GM23248 (cell line): ENCODE measurements around the gene SEMA3C. TPM values are rescaled to one million over a fixed set of nuclear protein-coding genes. Genes with fewer than 3 reads are reported as not detected.

ENCODE experiments used
- DNase-seq: peaks from one replicate; pipeline ENCODE4 v3.0.0-alpha.2; 2015
- H2AFZ ChIP-seq: fragments of 200-600 bp; sonication (generic); 2 replicates; pipeline ENCODE4 v1.6.1; 2016; ENCODE audit warnings: antibody characterized with exemption
- H3F3A ChIP-seq: fragments of 200-600 bp; sonication (generic); 2 replicates; pipeline ENCODE4 v1.6.1; 2016; ENCODE audit warnings: mild to moderate bottlenecking, antibody characterized with exemption, mixed run types; ENCODE audit not compliant: insufficient read depth
- H3K27ac ChIP-seq: fragments of 200-600 bp; sonication (generic); 2 replicates; pipeline ENCODE4 v1.5.1; 2016; ENCODE audit warnings: mild to moderate bottlenecking
- H3K27me3 ChIP-seq: fragments of 200-600 bp; sonication (generic); replicated peaks from 2 replicates; pipeline ENCODE4 v1.6.1; 2016; ENCODE audit warnings: mild to moderate bottlenecking; ENCODE audit not compliant: insufficient read depth
- H3K36me3 ChIP-seq: fragments of 200-600 bp; sonication (generic); 2 replicates; pipeline ENCODE4 v1.6.1; 2016; ENCODE audit warnings: low read depth, mild to moderate bottlenecking
- H3K4me1 ChIP-seq: fragments of 200-600 bp; sonication (generic); 2 replicates; pipeline ENCODE4 v1.6.1; 2016; ENCODE audit warnings: mild to moderate bottlenecking; ENCODE audit not compliant: insufficient read depth
- H3K4me2 ChIP-seq: fragments of 200-600 bp; sonication (generic); one replicate; pipeline ENCODE4 v1.6.1; 2016; ENCODE audit warnings: mild to moderate bottlenecking; ENCODE audit not compliant: unreplicated experiment
- H3K4me3 ChIP-seq: fragments of 200-600 bp; sonication (generic); 2 replicates; pipeline ENCODE4 v1.5.1; 2016; ENCODE audit warnings: mild to moderate bottlenecking
- H3K79me2 ChIP-seq: fragments of 200-600 bp; sonication (generic); 2 replicates; pipeline ENCODE4 v1.6.1; 2016; ENCODE audit warnings: mild to moderate bottlenecking; ENCODE audit not compliant: insufficient read depth
- H3K9ac ChIP-seq: fragments of 200-600 bp; sonication (generic); 2 replicates; pipeline ENCODE4 v1.6.1; 2016; ENCODE audit warnings: mild to moderate bottlenecking
- H3K9me2 ChIP-seq: fragments of 200-600 bp; sonication (generic); 2 replicates; pipeline ENCODE4 v1.6.1; 2016; ENCODE audit warnings: mixed run types, mild to moderate bottlenecking, moderate library complexity; ENCODE audit not compliant: insufficient read depth
- H3K9me3 ChIP-seq: fragments of 200-600 bp; sonication (generic); one replicate; pipeline ENCODE4 v1.6.1; 2017; ENCODE audit warnings: low read depth
- H4K20me1 ChIP-seq: fragments of 200-600 bp; sonication (generic); 2 replicates; pipeline ENCODE4 v1.6.0; 2016; ENCODE audit not compliant: insufficient read depth
- EZH2 ChIP-seq: fragments of 200-600 bp; sonication (generic); IDR thresholded peaks from 2 replicates; pipeline ENCODE4 v1.6.1; 2018; ENCODE audit warnings: antibody characterized with exemption, mild to moderate bottlenecking; ENCODE audit not compliant: insufficient read depth, poor library complexity, severe bottlenecking
- EZH2phosphoT487 ChIP-seq: fragments of 200-600 bp; sonication (generic); IDR thresholded peaks from 2 replicates; pipeline ENCODE4 v1.6.1; 2018; ENCODE audit warnings: antibody characterized with exemption, moderate library complexity, mild to moderate bottlenecking, low read depth; ENCODE audit not compliant: insufficient read depth
- WGBS, 2 experiments: methylation state at CpG; one replicate each; pipeline ENCODE4 v1.1.6; 2015 to 2017; ENCODE audit warnings: low lambda C conversion rate in 2 of 2, low coverage in 1 of 2; ENCODE audit errors: missing lambda C conversion rate in 2 of 2; 5-methylcytosine and 5-hydroxymethylcytosine counted together
- in situ Hi-C: fragments of 300-500 bp; cut with MboI; formaldehyde crosslinking; loops from 2 replicates; pipeline ENCODE4 v1.15.0; 2020
- polyA plus RNA-seq: library from polyadenylated mRNA; unstranded; fragments of >200 nt; fragmentation: Nextera tagmentation; extraction: Ambion mirVana; gene quantifications from 2 replicates; pipeline ENCODE4 v1.2.1, GENCODE V29; 2016
- total RNA-seq: library from RNA; depleted of rRNA; stranded (reverse); fragments of >200 nt; shearing (Covaris generic); gene quantifications from 2 replicates; pipeline ENCODE4 v1.2.3, GENCODE V29; 2014

The SEMA3C gene
- total and polyA plus RNA-seq, 2 experiments from 2014 or later: 316 to 612 TPM

DNA sequence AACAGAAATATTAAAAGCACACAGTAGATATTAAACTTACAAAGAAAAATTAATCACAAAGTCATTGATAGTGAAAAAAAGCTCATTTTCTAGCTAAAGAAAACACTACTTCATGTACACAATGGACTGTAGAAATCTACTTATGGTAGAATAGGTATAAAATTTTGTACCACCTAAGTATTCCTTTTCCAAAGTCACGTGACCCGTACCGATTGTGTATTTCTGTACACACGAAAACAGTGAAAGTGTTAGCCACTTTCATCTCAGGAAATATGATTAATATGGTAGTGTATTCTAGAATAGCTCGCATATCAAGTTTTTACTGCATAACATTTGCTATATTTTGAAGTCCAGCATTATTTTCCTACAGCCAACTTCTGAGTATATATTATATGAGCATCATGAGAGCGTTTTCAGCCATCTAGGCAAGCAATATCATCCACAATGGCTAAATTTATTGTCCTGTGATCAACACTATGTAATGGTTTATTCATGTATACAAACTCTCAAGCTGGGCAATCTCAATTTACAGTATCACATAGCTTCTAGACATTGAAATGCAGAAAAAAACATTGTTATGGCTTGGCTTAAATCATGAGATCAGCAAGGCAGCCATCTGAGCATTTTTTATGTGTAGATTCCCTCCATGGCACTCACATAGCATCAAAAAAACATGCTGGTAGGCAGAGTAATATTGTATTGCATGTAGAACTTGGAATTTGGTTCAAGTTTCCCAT lies 165.7 kb downstream of the SEMA3C start:
- in situ Hi-C loops: no loop called here
- Histone ChIP-seq H3K27ac (no peak overlapping the region), H3K27me3 (no peaks in the 10 kb centered on the region), H3K9me3 (no peaks in the 10 kb centered on the region), H3K4me2 (no peak overlapping the region), H4K20me1 (no peaks in the 10 kb centered on the region), H2AFZ (no peak overlapping the region), H3K9ac (no peak overlapping the region), H3F3A (peaks cover 70% of the 10 kb centered on the region), H3K79me2 (peaks cover 4% of the 10 kb centered on the region; the same call in 1 of the 2 replicates), H3K4me3 (no peak overlapping the region), H3K4me1 (no peaks in the 10 kb centered on the region), H3K36me3 (peaks cover 92% of the 10 kb centered on the region), H3K9me2 (no peaks in the 10 kb centered on the region)
- WGBS, 2 experiments: 92 to 94% methylated on average over 6 of the region's 6 CpGs
- TF ChIP-seq EZH2phosphoT487 (no peak), EZH2 (no peak)
- no peak for DNase-seq

DNA sequence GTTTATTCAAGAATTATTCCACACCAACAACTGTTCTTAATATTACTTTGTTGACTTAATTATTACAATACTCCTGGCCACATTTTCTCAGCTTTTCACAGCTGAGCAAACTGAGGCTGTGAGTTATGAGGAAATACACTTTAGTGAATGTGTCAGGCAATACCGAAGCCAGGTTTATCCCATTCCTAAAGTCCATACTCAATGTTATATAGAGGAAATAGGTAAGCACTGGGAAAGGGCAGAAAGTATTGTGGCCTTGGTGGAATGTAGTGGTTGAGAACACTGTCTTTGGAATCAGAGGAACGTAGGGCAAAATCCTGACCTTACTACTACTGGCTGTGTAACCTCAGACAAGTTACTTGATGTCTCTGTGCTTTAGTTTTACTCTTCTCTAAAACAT lies 169.6 kb downstream of the SEMA3C start:
- WGBS, 2 experiments: 75 to 85% methylated on average over 2 of the region's 2 CpGs
- no peak for DNase-seq
- H3K4me2 ChIP-seq: no peak overlapping the region
- peaks cover 80% of the 10 kb centered on the region for H3F3A ChIP-seq
- H3K4me1 ChIP-seq: no peaks in the 10 kb centered on the region
- no peak overlapping the region for H3K9ac ChIP-seq
- no peak overlapping the region for H3K27ac ChIP-seq
- H3K4me3 ChIP-seq: no peak overlapping the region
- no peaks in the 10 kb centered on the region for H3K27me3 ChIP-seq
- H3K79me2 ChIP-seq: 0 out of 2 replicates have a peak, but pooled peaks cover 4% of the 10 kb centered on the region
- no peaks in the 10 kb centered on the region for H3K9me2 ChIP-seq
- no peaks in the 10 kb centered on the region for H4K20me1 ChIP-seq
- H3K36me3 ChIP-seq: peaks cover 96% of the 10 kb centered on the region
- TF ChIP-seq EZH2: no peak
- no peak for TF ChIP-seq EZH2phosphoT487
- H2AFZ ChIP-seq: no peak overlapping the region
- H3K9me3 ChIP-seq: no peaks in the 10 kb centered on the region
- in situ Hi-C loops: no loop called here

DNA sequence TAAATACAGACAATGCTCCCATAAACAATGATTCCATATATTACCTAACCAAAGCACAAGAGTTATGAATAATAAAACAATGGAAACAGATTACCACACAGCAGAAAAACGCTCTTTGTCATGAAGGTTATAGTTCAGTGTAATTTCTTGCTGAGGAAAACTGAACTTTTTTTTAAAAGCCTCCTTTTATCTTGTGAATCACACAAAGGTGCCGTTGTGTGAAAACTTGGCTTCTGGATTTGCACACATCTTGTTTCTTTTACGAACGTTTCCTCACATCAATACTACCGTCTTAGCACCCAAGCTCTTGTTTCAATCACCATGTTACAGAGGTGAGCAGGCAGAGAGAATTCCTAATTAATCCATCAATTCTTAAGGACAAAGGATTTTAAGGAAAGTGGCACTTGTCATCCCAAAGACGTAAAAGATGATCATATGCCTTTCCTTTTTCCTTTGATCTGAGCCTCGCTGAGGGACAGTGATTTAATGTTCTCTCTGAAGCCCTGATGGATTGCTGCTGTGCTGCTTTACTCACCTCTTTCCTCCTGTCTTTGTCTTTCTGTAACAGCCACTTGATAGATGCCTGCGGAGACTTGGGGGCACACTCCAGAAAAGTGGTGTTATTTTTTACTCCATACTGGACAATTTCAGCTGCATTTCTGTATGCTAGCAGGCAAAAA lies 170.3 kb downstream of the SEMA3C start:
- Histone ChIP-seq H3K4me1 (no peaks in the 10 kb centered on the region; the same call in 1 of the 2 replicates), H3K9ac (no peak overlapping the region), H3K9me3 (no peaks in the 10 kb centered on the region), H3K36me3 (peaks cover 96% of the 10 kb centered on the region), H2AFZ (no peak overlapping the region), H3K27me3 (no peaks in the 10 kb centered on the region), H3K79me2 (0 out of 2 replicates have a peak, but pooled peaks cover 4% of the 10 kb centered on the region), H4K20me1 (no peaks in the 10 kb centered on the region), H3K4me3 (no peak overlapping the region), H3K27ac (no peak overlapping the region), H3F3A (peaks cover 74% of the 10 kb centered on the region), H3K4me2 (no peak overlapping the region), H3K9me2 (no peaks in the 10 kb centered on the region)
- DNase-seq: no peak
- TF ChIP-seq EZH2 (no peak), EZH2phosphoT487 (no peak)
- 80 to 84% methylated on average over 8 of the region's 8 CpGs for WGBS, 2 experiments
- in situ Hi-C loops: no loop called here

DNA sequence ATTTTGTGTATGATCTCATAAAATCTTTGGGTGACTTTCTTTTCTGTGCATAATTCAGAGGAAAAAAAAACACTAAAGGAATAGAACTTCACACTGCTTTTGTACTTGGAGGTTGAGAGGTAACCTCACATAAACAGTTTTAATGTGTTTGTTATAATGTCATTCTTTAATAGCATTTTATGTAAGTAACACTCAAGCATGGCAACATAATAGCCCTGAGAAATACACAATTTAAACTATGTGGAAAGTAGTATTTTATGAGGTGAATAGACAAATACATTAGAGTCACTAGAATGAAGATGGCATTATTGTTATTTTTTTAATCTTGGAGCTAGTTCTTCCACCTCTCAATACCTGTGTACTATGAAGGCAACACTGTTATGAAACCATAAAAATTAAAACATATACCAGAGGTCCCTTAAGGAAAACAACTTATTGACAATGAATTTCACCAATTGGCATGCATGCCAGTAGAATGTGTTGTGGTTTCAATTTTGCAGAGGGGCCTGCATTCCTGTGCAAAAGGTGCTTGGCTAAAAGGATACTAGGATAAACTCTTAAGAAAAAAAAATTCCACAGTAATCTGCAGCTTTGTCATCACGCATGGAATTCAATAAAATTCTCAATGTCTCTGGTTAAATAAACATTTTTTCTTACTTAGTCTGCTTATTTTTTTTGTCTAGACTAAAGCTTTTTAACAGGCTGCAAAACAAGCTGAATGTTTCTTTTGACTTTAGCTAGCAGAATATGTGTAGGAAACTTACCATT lies 177.9 kb downstream of the SEMA3C start:
- Histone ChIP-seq H3K4me3 (no peak overlapping the region), H3K36me3 (peaks cover 39% of the 10 kb centered on the region), H3K27me3 (no peaks in the 10 kb centered on the region), H2AFZ (no peak overlapping the region), H3K9ac (no peak overlapping the region), H3K4me1 (peaks cover 31% of the 10 kb centered on the region), H3K27ac (peak overlapping the region; percentile 6), H3K9me2 (no peaks in the 10 kb centered on the region), H3F3A (peaks cover 70% of the 10 kb centered on the region), H3K79me2 (no peaks in the 10 kb centered on the region), H3K9me3 (no peaks in the 10 kb centered on the region), H4K20me1 (no peaks in the 10 kb centered on the region), H3K4me2 (peak overlapping the region; percentile 36)
- peak; percentile 77 for DNase-seq
- TF ChIP-seq EZH2: no peak
- TF ChIP-seq EZH2phosphoT487: no peak
- in situ Hi-C loops: no loop called here
- WGBS, 2 experiments: 5 to 7% methylated on average over 1 of the region's 1 CpG
